Stimulated activated CD4-positive, alpha-beta T cell treated with anti-CD3 and anti-CD28 coated beads, Interleukin-12 subunit alpha, Interleukin-12 subunit beta, amount 100 ng/mL, for 48 hours (primary cell): ENCODE data around the gene UBFD1.
"Not testable (repeated sequence)": the region's sequence is repeated elsewhere in the genome, so short reads cannot be mapped to it uniquely, and the experiment has no call there.

Experiments used
- DNase-seq, 3 donors: peaks; one replicate each; pipeline ENCODE4 v3.0.0-alpha.2; 2020; ENCODE audit warnings: low read depth in 2 of 3, low spot score in 1 of 3

UBFD1 gene

GRCh38 chr16:23524886-23525285 lies 32.6 kb upstream of the UBFD1 start:
- DNase-seq, result no peak

GRCh38 chr16:23527961-23528643 lies 29.4 kb upstream of the UBFD1 start:
- no peak for DNase-seq

GRCh38 chr16:23528644-23529310 lies 28.8 kb upstream of the UBFD1 start:
- no peak for DNase-seq

GRCh38 chr16:23530062-23530461 lies 27.5 kb upstream of the UBFD1 start:
- no peak for DNase-seq

GRCh38 chr16:23532448-23532847 lies 25.1 kb upstream of the UBFD1 start:
- DNase-seq, result no peak

- no peak for DNase-seq
These were observed 22.4 kb upstream of the UBFD1 start for GRCh38 chr16:23534868-23535860.

GRCh38 chr16:23535901-23536300 lies 21.6 kb upstream of the UBFD1 start:
- no peak for DNase-seq

GRCh38 chr16:23537390-23537789 lies 20.1 kb upstream of the UBFD1 start:
- DNase-seq, result no peak

GRCh38 chr16:23538919-23539278 lies 18.6 kb upstream of the UBFD1 start:
- DNase-seq, result no peak

- DNase-seq, result no peak
These were observed 17.3 kb upstream of the UBFD1 start for GRCh38 chr16:23539984-23540816.

- not testable (repeated sequence) for DNase-seq
These were observed 16.7 kb upstream of the UBFD1 start for GRCh38 chr16:23540817-23541178.

GRCh38 chr16:23544436-23544835 lies 13.1 kb upstream of the UBFD1 start:
- no peak for DNase-seq

- no peak for DNase-seq
These were observed 7.6 kb upstream of the UBFD1 start for GRCh38 chr16:23549938-23550337.

GRCh38 chr16:23552161-23552560 lies 5.4 kb upstream of the UBFD1 start:
- no peak for DNase-seq

- no peak for DNase-seq
These were observed 3.0 kb upstream of the UBFD1 start for GRCh38 chr16:23554536-23554935.

- no peak for DNase-seq
These were observed 514 bp downstream of the UBFD1 start for GRCh38 chr16:23557779-23558702.

GRCh38 chr16:23561586-23561985 lies 4.1 kb downstream of the UBFD1 start:
- no peak for DNase-seq

GRCh38 chr16:23562505-23562904 lies 5.0 kb downstream of the UBFD1 start:
- no peak for DNase-seq

- no peak for DNase-seq
These were observed 5.7 kb downstream of the UBFD1 start for GRCh38 chr16:23563186-23563585.
